A549 (cell line): Measurements from ENCODE around the gene SPDYE17.
"Not testable (repeated sequence)": the region's sequence is repeated elsewhere in the genome, so short reads cannot be mapped to it uniquely, and the experiment has no call there.

Source experiments
- CTCF ChIP-seq: fragments of >200 bp; sonication (Bioruptor Twin); formaldehyde crosslinking; IDR thresholded peaks from 3 replicates; pipeline ENCODE4 v1.5.1; 2016
- E2F6 ChIP-seq: IDR thresholded peaks from 2 replicates; pipeline ENCODE4 v1.6.1; 2012; ENCODE audit warnings: low read depth, borderline replicate concordance
- EP300 ChIP-seq, 2 experiments: fragments of >200 bp; sonication (Bioruptor Twin); formaldehyde crosslinking; IDR thresholded peaks; 2 replicates in 1 of 2; 3 replicates in 1 of 2; pipeline ENCODE4 v1.6.1; 2016 to 2017
- HDAC2 ChIP-seq: fragments of 200-600 bp; sonication (generic); IDR thresholded peaks from 2 replicates; pipeline ENCODE4 v1.6.1; 2016
- MAX ChIP-seq: IDR thresholded peaks from 2 replicates; pipeline ENCODE4 v1.6.1; 2012
- POLR2A ChIP-seq: IDR thresholded peaks from 2 replicates; pipeline ENCODE4 v1.6.1; 2012; ENCODE audit warnings: mild to moderate bottlenecking, low read length
- RCOR1 ChIP-seq: fragments of 150-350 bp; IDR thresholded peaks from 2 replicates; pipeline ENCODE4 v1.6.1; 2014; ENCODE audit warnings: antibody characterized with exemption, low read length, low read depth
- RFX5 ChIP-seq: fragments of 450-650 bp; IDR thresholded peaks from 2 replicates; pipeline ENCODE4 v1.7.1; 2014; ENCODE audit warnings: antibody characterized with exemption, mild to moderate bottlenecking, moderate library complexity
- ZC3H11A ChIP-seq: fragments of 450-650 bp; IDR thresholded peaks from 2 replicates; pipeline ENCODE4 v1.6.1; 2014; ENCODE audit warnings: antibody characterized with exemption, mild to moderate bottlenecking

GRCh38 chr7:77071108-77071507 is 38.9 kb upstream of the SPDYE17 start:
- not testable (repeated sequence) for TF ChIP-seq CTCF; EP300 (IDR thresholded peaks at IDR 0.05); RCOR1; ZC3H11A; HDAC2; MAX; E2F6; RFX5; POLR2A
